K562 (cell line): ENCODE results near the gene EIF3I. TPM values are rescaled to one million over a fixed set of nuclear protein-coding genes. Genes with fewer than 3 reads are reported as not detected.

Experiments
- ATAC-seq: fragments of 200-7000 bp; cut with Tn5 transposase; 3 replicates; pipeline ENCODE4 v1.9.1; 2020; ENCODE audit warnings: moderate library complexity
- BruUV-seq: library from RNA; stranded (reverse); fragments of 400-500 nt; replicated peaks from 2 replicates; lab custom pipeline; 2021; lab: Mats Ljungman, UMichigan
- CTCF ChIA-PET: fragments of 300-600 bp; formaldehyde crosslinking; extraction: SDS; loops from one replicate; lab custom pipeline; 2021; ENCODE audit warnings: low intra/inter-chr PET ratio; lab: Yijun Ruan, JAX
- POLR2A ChIA-PET: fragments of 300-600, 350-650 bp; sonication (Branson Sonifier 250); formaldehyde crosslinking; extraction: SDS; loops from one replicate; lab custom pipeline; 2021; ENCODE audit warnings: antibody characterized with exemption, inconsistent platforms; lab: Yijun Ruan, JAX
- DNase-seq, 4 experiments: peaks; one replicate each; pipeline versions ENCODE4 v3.0.0 to v3.0.0-alpha.2; 2011 to 2018; ENCODE audit warnings: low spot score in 3 of 4, mixed read lengths in 3 of 4; ENCODE audit errors: extremely low read depth in 1 of 4
- FAIRE-seq: peaks from 2 replicates; lab custom pipeline; 2011; peaks lifted over from hg19 to GRCh38; lab: Jason Lieb, UNC
- H2AFZ ChIP-seq: 2 replicates; pipeline ENCODE4 v1.6.0; 2011; ENCODE audit warnings: low read depth, low read length, control low read depth, inconsistent platforms
- H3K27ac ChIP-seq: fragments of 200-600 bp; 3 replicates; pipeline ENCODE4 v1.8.0; 2011; ENCODE audit warnings: low read depth, mild to moderate bottlenecking, control low read depth, inconsistent platforms, low read length, moderate library complexity, mixed read lengths; ENCODE audit errors: extremely low read depth
- H3K27me3 ChIP-seq, 2 experiments: fragments of 300-600 bp in 1 of 2; 2 replicates in 1 of 2; 3 replicates in 1 of 2; pipeline versions ENCODE4 v1.6.0 to v1.8.0; 2011; ENCODE audit warnings: inconsistent platforms in 2 of 2, low read length in 2 of 2, mild to moderate bottlenecking in 1 of 2, mixed read lengths in 1 of 2, moderate library complexity in 1 of 2; ENCODE audit not compliant: control insufficient read depth in 2 of 2, insufficient read depth in 2 of 2
- H3K36me3 ChIP-seq: fragments of 300-600 bp; 3 replicates; pipeline ENCODE4 v1.8.0; 2011; ENCODE audit warnings: mild to moderate bottlenecking, low read length, inconsistent platforms; ENCODE audit not compliant: control insufficient read depth, insufficient read depth
- H3K4me1 ChIP-seq, 2 experiments: fragments of 200-600 bp in 1 of 2; replicated peaks in 1 of 2; 2 replicates in 1 of 2; 3 replicates in 1 of 2; pipeline versions ENCODE4 v1.5.1 to v1.8.0; 2011; ENCODE audit warnings: inconsistent platforms in 2 of 2, low read length in 2 of 2, mild to moderate bottlenecking in 1 of 2, mixed read lengths in 1 of 2, moderate library complexity in 1 of 2; ENCODE audit not compliant: control insufficient read depth in 2 of 2, insufficient read depth in 2 of 2
- H3K4me2 ChIP-seq: 2 replicates; pipeline ENCODE4 v1.6.1; 2011; ENCODE audit warnings: low read length, control low read depth, inconsistent platforms, mixed read lengths; ENCODE audit not compliant: insufficient read depth
- H3K4me3 ChIP-seq: fragments of 200-600 bp; sonication (generic), shearing (Covaris generic); 2 replicates; pipeline ENCODE4 v1.5.1; 2016; ENCODE audit warnings: control low read depth, inconsistent platforms
- H3K79me2 ChIP-seq: fragments of 200-600 bp; 3 replicates; pipeline ENCODE4 v1.8.0; 2011; ENCODE audit warnings: low read length, inconsistent platforms; ENCODE audit not compliant: control insufficient read depth, insufficient read depth
- H3K9ac ChIP-seq, 2 experiments: 2 replicates each; pipeline versions ENCODE4 v1.6.0 to v1.6.1; 2011; ENCODE audit warnings: low read depth in 2 of 2, low read length in 2 of 2, control low read depth in 1 of 2, inconsistent platforms in 1 of 2, mild to moderate bottlenecking in 1 of 2, mixed read lengths in 1 of 2; ENCODE audit not compliant: insufficient read depth in 1 of 2
- H3K9me1 ChIP-seq: one replicate; pipeline ENCODE4 v1.6.0; 2011; ENCODE audit warnings: inconsistent platforms, mild to moderate bottlenecking, low read length, moderate library complexity; ENCODE audit not compliant: control insufficient read depth, insufficient read depth
- H3K9me3 ChIP-seq: replicated peaks from 2 replicates; pipeline ENCODE4 v1.5.1; 2011; ENCODE audit warnings: low read depth, low read length, inconsistent platforms; ENCODE audit not compliant: control insufficient read depth, insufficient read depth
- H4K20me1 ChIP-seq: replicated peaks from 2 replicates; pipeline ENCODE4 v1.6.1; 2011; ENCODE audit warnings: low read length, inconsistent platforms, mixed read lengths; ENCODE audit not compliant: control insufficient read depth, insufficient read depth
- BCOR ChIP-seq: fragments of 450-650 bp; IDR thresholded peaks from 2 replicates; pipeline ENCODE4 v1.6.1; 2016
- CBX1 ChIP-seq: sonication (generic); IDR thresholded peaks from 2 replicates; pipeline ENCODE4 v1.6.1; 2016; ENCODE audit warnings: antibody characterized with exemption, low read depth, mild to moderate bottlenecking
- CC2D1A ChIP-seq: fragments of 450-650 bp; IDR thresholded peaks from 2 replicates; pipeline ENCODE4 v1.6.1; 2017; ENCODE audit warnings: mild to moderate bottlenecking
- CTBP1 ChIP-seq: fragments of 450-650 bp; IDR thresholded peaks from 2 replicates; pipeline ENCODE4 v1.6.1; 2016; ENCODE audit warnings: borderline replicate concordance
- DEAF1 ChIP-seq: fragments of 450-650 bp; formaldehyde crosslinking; IDR thresholded peaks from 2 replicates; pipeline ENCODE4 v1.4.0; 2020; ENCODE audit warnings: mild to moderate bottlenecking, moderate library complexity
- REST ChIP-seq, 2 experiments: fragments of 450-650 bp; formaldehyde crosslinking in 1 of 2; IDR thresholded peaks; 2 replicates each; pipeline versions ENCODE4 v1.4.0 to v1.6.1; 2014 to 2020; ENCODE audit warnings: mild to moderate bottlenecking in 2 of 2, borderline replicate concordance in 1 of 2, low read depth in 1 of 2
- TOE1 ChIP-seq, 2 experiments: fragments of 450-650 bp in 1 of 2; sonication (generic) in 1 of 2; formaldehyde crosslinking in 1 of 2; IDR thresholded peaks; 2 replicates each; pipeline versions ENCODE4 v1.7.1 to v1.8.0; 2016 to 2022; ENCODE audit warnings: borderline replicate concordance in 2 of 2, mild to moderate bottlenecking in 2 of 2, antibody characterized with exemption in 1 of 2, inconsistent platforms in 1 of 2, low read depth in 1 of 2, missing genetic modification reagents in 1 of 2, moderate library complexity in 1 of 2
- WGBS: fragments of 100-300 bp; shearing (Covaris generic); methylation state at CpG from one replicate; pipeline ENCODE4 v1.1.6; 2016; ENCODE audit warnings: low coverage, mixed read lengths; ENCODE audit not compliant: insufficient coverage; ENCODE audit errors: missing lambda C conversion rate; 5-methylcytosine and 5-hydroxymethylcytosine counted together
- in situ Hi-C: fragments of 300-500 bp; cut with MboI; formaldehyde crosslinking; loops from 4 replicates; pipeline ENCODE4 v1.15.0; 2018; ENCODE audit warnings: inconsistent platforms, mixed read lengths
- intact Hi-C: fragments of 100-400 bp; cut with micrococcal nuclease; formaldehyde crosslinking; loops from 2 replicates; pipeline ENCODE4 v1.14.2; 2022
- polyA plus RNA-seq, 8 experiments: library from polyadenylated mRNA; depleted of rRNA in 4 of 8; stranded (reverse) in 5 of 8; unstranded in 3 of 8; fragments of >200 nt; fragmentation: Nextera tagmentation in 2 of 8; fragmentation: Illumina TruSeq in 1 of 8; extraction: Ambion mirVana in 2 of 8; extraction: Trizol in 1 of 8; gene quantifications; 2 replicates each; pipeline versions ENCODE4 v1.2.1 to v1.2.3, GENCODE V29; 2011 to 2014; ENCODE audit warnings: inconsistent platforms in 1 of 8, missing spikeins in 1 of 8
- total RNA-seq, 7 experiments: library from RNA; depleted of rRNA in 6 of 7; stranded (reverse); fragments of >200 nt in 6 of 7; fragmentation: Illumina TruSeq in 2 of 7; extraction: Trizol in 2 of 7; gene quantifications; 2 replicates each; pipeline versions ENCODE4 v1.2.1 to v1.2.3, GENCODE V29; 2011 to 2021; ENCODE audit warnings: low replicate concordance in 1 of 7

The EIF3I gene
- total and polyA plus RNA-seq, 9 of the 15 experiments (the other 6 are each of a cell fraction or from before 2014, with no cell fraction given), result 414 to 1,526 (median 635) TPM

GRCh38 chr1:32215629-32216480 lies 6.4 kb upstream of the EIF3I start:
- H3K79me2 ChIP-seq, result peaks cover 3% of the 10 kb centered on the region; the same call in 1 of the 3 replicates
- H3K9ac ChIP-seq, result peak overlapping the region in 1 of 2 experiments; percentile 72; a peak in 2 of 4 replicates
- no peaks in the 10 kb centered on the region for H3K27me3 ChIP-seq
- POLR2A ChIA-PET, result interaction anchor here (0.5 to 2.6 kb wide), 23 partner anchors 8 to 178 kb away, joined by 3 to 17 read pairs (median 5); partner anchors contain the start of genes BSDC1, CCDC28B, FAM167B and IQCC
- H3K36me3 ChIP-seq, result peaks cover 43% of the 10 kb centered on the region; the same call in 2 of the 3 replicates
- ATAC-seq, result peak; percentile 96
- H3K4me1 ChIP-seq, result peaks cover 4 to 10% of the 10 kb centered on the region in 2 experiments; a peak in 4 of 5 replicates
- H3K4me3 ChIP-seq, result no peak overlapping the region
- H3K4me2 ChIP-seq, result no peak overlapping the region
- intact Hi-C loops, result loop anchor here (1.0 to 2.0 kb wide), 2 partner anchors 101 to 198 kb away; no protein-coding TSS in a partner anchor
- no peaks in the 10 kb centered on the region for H4K20me1 ChIP-seq
- H2AFZ ChIP-seq, result no peak overlapping the region
- CTCF ChIA-PET, result interaction anchor here (0.6 to 2.5 kb wide), 7 partner anchors 30 to 198 kb away, joined by 3 to 12 read pairs (median 5); no protein-coding TSS in a partner anchor
- H3K9me3 ChIP-seq, result no peaks in the 10 kb centered on the region
- BruUV-seq, result no TSS peak
- peak; percentile 94 for FAIRE-seq
- no peaks in the 10 kb centered on the region for H3K9me1 ChIP-seq
- in situ Hi-C loops, result no loop called here
- peak; percentile 72 to 87 (median 79) for DNase-seq
- H3K27ac ChIP-seq, result no peak overlapping the region
- WGBS, result 75% methylated on average over 10 of the region's 10 CpGs
- TF ChIP-seq CC2D1A, result peak; percentile 62
- TF ChIP-seq REST (IDR thresholded peaks at IDR 0.05; ENCODE audit: borderline replicate concordance), result peak; percentile 88
- TF ChIP-seq REST (CRISPR knock-in tag; IDR thresholded peaks at IDR 0.05; ENCODE audit: low read depth), result no peak
- TF ChIP-seq BCOR, result no peak
- no peak for TF ChIP-seq TOE1 (IDR thresholded peaks at IDR 0.05; ENCODE audit: borderline replicate concordance)
- TF ChIP-seq TOE1 (CRISPR knock-in tag; IDR thresholded peaks at IDR 0.05; ENCODE audit: borderline replicate concordance, low read depth), result 0 out of 2 replicates have a peak, but pooled peaks have one; percentile 35
- peak; percentile 72 for TF ChIP-seq DEAF1 (CRISPR knock-in tag)
- TF ChIP-seq CTBP1, result peak; percentile 57; the same call in 1 of the 2 replicates
- no peak for TF ChIP-seq CBX1
